Urinary bladder (tissue), 4 donors: Measurements from ENCODE around the gene WFDC10A. TPM values are rescaled to one million over a fixed set of nuclear protein-coding genes. Genes with fewer than 3 reads are reported as not detected.
"Not testable (repeated sequence)": the region's sequence is repeated elsewhere in the genome, so short reads cannot be mapped to it uniquely, and the experiment has no call there.

Experiments
- DNase-seq: peaks from one replicate; pipeline ENCODE4 v3.0.0-alpha.2; 2015; ENCODE audit errors: extremely low spot score
- H3K27ac ChIP-seq: one replicate; pipeline ENCODE4 v1.5.1; 2013; ENCODE audit warnings: low read depth, mild to moderate bottlenecking, moderate library complexity
- H3K36me3 ChIP-seq: one replicate; pipeline ENCODE4 v1.6.1; 2013; ENCODE audit warnings: mild to moderate bottlenecking, moderate library complexity; ENCODE audit not compliant: insufficient read depth
- H3K4me1 ChIP-seq: one replicate; pipeline ENCODE4 v1.6.1; 2013; ENCODE audit warnings: mild to moderate bottlenecking, moderate library complexity; ENCODE audit not compliant: insufficient read depth
- H3K4me3 ChIP-seq: one replicate; pipeline ENCODE4 v1.5.1; 2013; ENCODE audit warnings: low read depth, low read length
- WGBS: extraction: QIAGEN DNeasy Blood & Tissue Kit; methylation state at CpG from one replicate; pipeline ENCODE4 v1.1.7; 2013; 5-methylcytosine and 5-hydroxymethylcytosine counted together
- polyA plus RNA-seq: library from polyadenylated mRNA; stranded (reverse); fragments of 200-250 nt; gene quantifications from one replicate; pipeline ENCODE4 v1.2.3, GENCODE V29; 2013
- total RNA-seq: library from RNA; depleted of rRNA; stranded (reverse); fragments of >200 nt; gene quantifications from one replicate; pipeline ENCODE4 v1.2.3, GENCODE V29; 2014
- donor health status: healthy with polysubstance abuse.
- donor health status: healthy.

Gene WFDC10A
- total and polyA plus RNA-seq, 2 donors, result not detected

DNA sequence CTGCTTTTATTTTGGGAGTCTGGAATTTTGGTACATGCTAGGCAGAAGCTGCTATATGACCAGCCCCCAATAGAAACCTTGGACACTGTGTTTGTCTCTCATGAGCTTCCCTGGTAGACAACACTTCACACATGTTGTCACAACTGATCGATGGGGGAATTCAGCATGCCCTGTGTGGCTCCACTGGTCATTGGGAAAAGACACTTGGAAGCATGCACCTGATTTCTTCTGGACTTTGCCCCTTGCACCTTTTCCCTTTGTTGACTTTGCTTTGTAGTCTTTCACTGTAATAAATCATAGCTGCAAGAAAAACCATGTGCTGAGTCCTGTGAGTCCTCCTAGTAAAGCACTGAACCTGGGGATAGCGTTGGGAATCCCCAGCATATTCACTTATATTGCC is 7.9 kb upstream of the WFDC10A start:
- DNase-seq, result no peak
- Histone ChIP-seq H3K27ac (no peak overlapping the region), H3K4me3 (no peak overlapping the region), H3K36me3 (no peaks in the 10 kb centered on the region), H3K4me1 (no peaks in the 10 kb centered on the region)
- 80% methylated on average over 2 of the region's 2 CpGs for WGBS

DNA sequence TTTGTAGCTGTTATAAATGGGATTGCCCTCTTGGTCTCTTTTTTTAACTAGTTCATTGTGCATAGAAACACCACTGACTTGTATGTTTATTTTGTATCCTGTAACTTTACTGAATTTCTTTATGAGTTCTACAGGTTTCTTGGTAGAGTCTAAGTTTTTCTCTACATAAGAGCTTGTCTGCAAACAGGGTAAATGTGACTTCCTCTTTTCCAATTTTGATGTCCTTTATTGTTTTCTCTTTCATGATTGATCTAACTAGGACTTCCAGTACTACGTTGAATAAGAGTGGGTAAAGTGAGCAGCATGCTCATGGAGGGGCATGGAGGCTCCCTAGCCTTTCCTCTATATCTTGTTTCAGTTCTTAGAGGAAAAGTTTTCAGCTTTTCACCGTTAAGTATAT is 3.0 kb upstream of the WFDC10A start:
- H3K27ac ChIP-seq, result no peak overlapping the region
- DNase-seq, result no peak
- H3K4me3 ChIP-seq, result no peak overlapping the region
- no peaks in the 10 kb centered on the region for H3K36me3 ChIP-seq
- H3K4me1 ChIP-seq, result no peaks in the 10 kb centered on the region
- WGBS, result 64% methylated on average over 2 of the region's 2 CpGs

DNA sequence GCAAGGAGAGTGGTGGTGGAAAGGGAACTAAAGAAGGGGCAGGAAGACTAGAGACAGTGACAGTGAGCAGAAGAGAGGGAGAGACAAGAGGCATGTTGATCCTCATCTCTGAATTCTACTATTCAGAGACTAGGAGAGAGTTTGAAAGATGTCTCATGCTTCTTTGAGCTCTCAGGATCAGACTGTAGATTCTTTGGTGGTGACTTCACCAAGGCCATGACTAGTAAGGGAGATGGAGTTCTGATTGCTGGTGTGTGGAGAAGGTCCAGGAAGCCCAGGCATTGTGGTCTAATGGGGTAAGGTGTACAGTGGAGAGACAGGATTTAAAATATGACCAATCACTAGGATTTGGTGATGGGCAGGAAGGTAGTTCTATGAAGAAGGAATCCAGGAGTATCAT is 832 bp downstream of the WFDC10A start:
- H3K36me3 ChIP-seq, result no peaks in the 10 kb centered on the region
- H3K4me3 ChIP-seq, result no peak overlapping the region
- DNase-seq, result no peak

DNA sequence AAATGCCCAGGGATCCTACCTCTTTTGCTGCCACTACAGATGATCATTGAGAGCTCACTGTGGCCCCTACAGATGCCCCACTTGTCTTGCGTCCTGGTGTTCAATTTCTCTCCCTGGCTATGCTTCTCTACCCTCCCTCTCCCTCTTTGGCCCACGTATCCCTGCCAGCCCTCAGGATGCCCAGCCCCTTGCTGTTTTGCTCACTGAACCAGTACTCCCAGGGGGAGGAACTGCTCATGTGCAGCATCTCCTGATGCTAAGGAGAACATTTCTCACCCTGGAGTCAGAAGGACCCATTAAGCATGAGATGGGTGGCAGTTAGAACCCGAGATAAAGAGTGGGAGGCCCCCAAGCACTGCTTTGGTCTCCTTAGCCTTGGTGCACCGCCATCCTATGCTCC is 1.6 kb downstream of the WFDC10A start, which contains the start of gene WFDC9:
Gene WFDC9, minus strand, starts transcription at position 101 of the 400 bp plus-strand sequence. CDS start 21,103 bp downstream, outside the sequence.
- DNase-seq, result no peak
- H3K4me1 ChIP-seq, result no peaks in the 10 kb centered on the region
- no peaks in the 10 kb centered on the region for H3K36me3 ChIP-seq
- H3K4me3 ChIP-seq, result no peak within 1 kb of the TSS
- no peak within 1 kb of the TSS for H3K27ac ChIP-seq
- 62% methylated on average over 4 of the region's 4 CpGs for WGBS

More for the DNA sequence above, 832 bp downstream of the WFDC10A start:
- H3K4me1 ChIP-seq, result no peaks in the 10 kb centered on the region
- H3K27ac ChIP-seq, result no peak overlapping the region

DNA sequence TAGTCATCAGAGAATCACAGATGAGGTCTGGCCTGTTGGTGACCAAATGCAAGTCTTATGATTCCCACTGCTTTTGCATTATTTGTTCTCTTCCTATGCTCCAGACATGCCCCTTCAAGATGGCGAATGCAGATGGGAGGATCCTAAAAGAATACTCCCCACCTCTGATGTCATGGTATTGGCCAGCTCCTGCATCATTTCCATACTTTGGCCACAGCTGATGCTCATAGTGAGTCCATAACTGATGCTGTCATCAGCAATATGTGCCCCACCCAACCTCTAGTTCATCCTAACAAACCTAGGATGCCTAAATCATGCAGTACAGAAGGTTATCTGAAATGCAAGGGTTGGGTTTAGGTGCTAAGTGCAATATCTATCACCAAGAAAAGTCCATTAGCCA is 7.0 kb downstream of the WFDC10A start:
- Histone ChIP-seq H3K27ac (no peak overlapping the region), H3K4me1 (no peaks in the 10 kb centered on the region), H3K4me3 (no peak overlapping the region), H3K36me3 (no peaks in the 10 kb centered on the region)
- 89% methylated on average over 1 of the region's 1 CpG for WGBS
- DNase-seq, result no peak

DNA sequence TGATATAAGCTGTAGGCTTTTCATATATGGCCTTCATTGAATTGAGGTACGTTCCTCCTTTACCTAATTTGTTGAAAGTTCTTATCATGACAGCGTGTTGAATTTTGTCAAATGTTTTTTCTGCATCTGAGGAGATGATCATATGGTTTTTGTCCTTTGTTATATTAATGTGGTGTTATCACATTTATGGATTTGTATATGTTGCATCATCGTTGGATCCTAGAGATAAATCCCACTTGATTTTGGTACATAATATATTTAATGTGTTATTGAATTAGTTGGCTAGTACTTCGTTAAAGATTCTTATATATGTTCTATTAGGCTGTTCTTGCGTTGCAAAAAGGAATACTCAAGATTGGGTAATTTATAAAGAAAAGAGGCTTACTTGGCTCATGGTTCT is 10.1 kb downstream of the WFDC10A start:
- WGBS, result 81% methylated on average over 5 of the region's 5 CpGs
- Histone ChIP-seq H3K36me3 (no peaks in the 10 kb centered on the region), H3K27ac (no peak overlapping the region), H3K4me1 (no peaks in the 10 kb centered on the region), H3K4me3 (no peak overlapping the region)
- no peak for DNase-seq

DNA sequence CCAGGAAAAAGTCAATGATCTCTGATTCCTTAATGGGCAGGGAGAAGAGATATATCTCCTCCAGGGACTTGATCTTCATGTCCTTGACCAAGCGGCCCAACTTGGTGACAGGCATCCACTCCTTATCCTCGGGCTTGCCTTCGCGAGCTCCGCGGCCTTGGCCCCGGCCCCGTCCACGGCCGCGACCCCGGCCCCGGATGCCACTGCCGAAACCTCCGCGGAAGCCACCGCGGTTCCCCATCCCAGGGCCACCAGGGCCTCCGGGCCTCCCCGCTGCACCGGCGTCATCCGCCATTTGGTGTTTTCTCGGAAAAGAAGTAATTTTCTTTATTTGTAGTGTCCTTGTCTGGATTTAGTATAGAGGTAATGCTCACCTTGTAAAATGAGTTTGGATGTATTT is 11.5 kb downstream of the WFDC10A start:
- H3K36me3 ChIP-seq, H3K27ac ChIP-seq, H3K4me3 ChIP-seq, DNase-seq, H3K4me1 ChIP-seq: not testable (repeated sequence)
- 96% methylated on average over 24 of the region's 24 CpGs for WGBS

DNA sequence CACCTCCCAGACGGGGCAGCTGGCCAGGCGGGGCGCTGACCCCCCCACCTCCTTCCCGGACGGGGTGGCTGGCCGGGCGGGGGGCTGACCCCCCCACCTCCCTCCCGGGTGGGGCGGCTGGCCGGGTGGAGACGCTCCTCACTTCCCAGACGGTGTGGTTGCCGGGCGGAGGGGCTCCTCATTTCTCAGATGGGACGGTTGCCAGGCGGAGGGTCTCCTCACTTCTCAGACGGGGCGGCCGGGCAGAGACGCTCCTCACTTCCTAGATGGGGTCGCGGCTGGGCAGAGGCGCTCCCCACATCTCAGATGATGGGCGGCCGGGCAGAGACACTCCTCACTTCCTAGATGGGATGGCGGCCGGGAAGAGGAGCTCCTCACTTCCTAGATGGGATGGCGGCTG is 16.3 kb downstream of the WFDC10A start:
- H3K36me3 ChIP-seq, H3K4me1 ChIP-seq, H3K4me3 ChIP-seq, DNase-seq, H3K27ac ChIP-seq: not testable (repeated sequence)
- 92% methylated on average over 28 of the region's 28 CpGs for WGBS

DNA sequence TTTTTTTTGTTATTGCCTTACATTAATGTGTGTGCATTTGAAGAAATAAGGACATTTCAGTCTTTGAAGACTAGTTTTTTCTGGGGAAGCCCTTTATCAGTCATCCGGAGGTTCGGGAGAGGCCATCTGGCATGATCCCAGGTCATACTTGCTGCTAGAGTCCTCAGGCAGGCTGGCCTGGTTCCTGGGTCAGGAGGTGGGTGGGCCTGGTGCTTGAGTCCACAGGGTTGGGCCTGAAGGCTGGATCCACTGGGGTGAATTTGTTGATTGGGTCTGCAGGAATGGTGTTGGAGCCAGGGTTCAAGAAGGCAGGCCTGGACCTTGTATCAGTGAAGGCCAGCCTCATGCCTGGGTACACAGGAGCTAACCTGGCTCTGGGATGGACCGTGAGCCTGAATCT is 17.3 kb downstream of the WFDC10A start:
- no peaks in the 10 kb centered on the region for H3K4me1 ChIP-seq
- DNase-seq, result no peak
- no peak overlapping the region for H3K27ac ChIP-seq
- no peaks in the 10 kb centered on the region for H3K36me3 ChIP-seq
- H3K4me3 ChIP-seq, result no peak overlapping the region
- WGBS, result 82% methylated on average over 3 of the region's 3 CpGs

DNA sequence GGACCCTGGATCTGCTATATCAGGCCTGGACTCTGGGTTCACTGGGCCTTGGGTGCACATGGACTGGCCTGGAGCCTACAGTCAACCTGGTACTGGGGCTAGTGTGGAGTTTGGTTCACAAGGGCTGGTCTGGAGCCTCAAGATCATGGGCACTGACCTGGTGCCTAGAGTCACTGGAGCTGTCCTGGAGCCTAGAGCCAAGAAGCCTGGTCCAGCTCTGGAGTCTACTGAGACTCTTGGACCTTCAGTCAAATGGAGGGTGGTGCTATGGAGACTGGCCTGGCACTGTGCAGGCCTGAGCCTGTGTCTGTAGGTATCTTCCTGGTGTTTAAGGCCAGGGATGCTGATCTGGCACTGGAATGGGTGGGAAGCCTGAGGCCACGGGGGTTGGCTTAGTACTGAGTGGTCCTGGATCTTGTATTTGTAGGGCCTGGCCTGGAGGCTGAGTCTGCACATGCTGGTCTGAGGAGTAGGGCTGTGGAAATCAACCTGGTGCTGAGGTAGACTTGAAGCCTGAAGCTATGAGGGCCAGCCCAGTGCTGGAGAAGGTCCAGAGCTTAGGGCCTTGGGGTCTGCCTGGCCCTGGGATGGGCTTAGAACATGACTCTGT is 18.0 kb downstream of the WFDC10A start:
- 73% methylated on average over 1 of the region's 1 CpG for WGBS
- no peak overlapping the region for H3K4me3 ChIP-seq
- no peak for DNase-seq
- no peaks in the 10 kb centered on the region for H3K36me3 ChIP-seq
- H3K4me1 ChIP-seq, result no peaks in the 10 kb centered on the region
- H3K27ac ChIP-seq, result no peak overlapping the region

DNA sequence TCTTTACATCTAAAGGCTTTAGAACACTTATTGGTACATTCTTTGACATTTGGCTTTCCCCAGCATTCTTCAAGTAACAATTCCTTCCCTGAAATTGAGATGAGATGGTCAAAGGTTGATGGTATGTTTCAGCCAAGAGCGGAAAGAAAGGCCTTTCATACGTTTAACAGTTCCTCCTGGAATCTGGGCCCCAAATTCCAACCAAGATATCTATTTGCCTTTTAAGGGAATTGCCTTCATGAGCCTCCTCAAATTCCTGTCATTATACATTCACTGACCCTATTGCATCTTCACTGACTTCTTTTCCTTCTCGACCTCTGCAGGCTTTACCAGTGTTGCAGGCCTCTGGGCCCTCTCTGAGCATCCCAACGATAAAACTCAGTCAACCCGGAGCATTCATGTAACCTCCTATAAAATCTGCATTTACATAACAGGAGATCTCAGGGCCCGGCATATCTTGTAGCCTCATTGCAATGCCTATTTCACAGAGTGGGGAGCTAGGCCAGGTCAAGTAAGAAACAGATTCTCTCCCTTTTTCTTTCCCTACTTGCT is 19.8 kb downstream of the WFDC10A start:
- Histone ChIP-seq H3K36me3 (no peaks in the 10 kb centered on the region), H3K4me3 (no peak overlapping the region), H3K4me1 (no peaks in the 10 kb centered on the region), H3K27ac (no peak overlapping the region)
- WGBS, result 69% methylated on average over 6 of the region's 6 CpGs
- DNase-seq, result no peak

DNA sequence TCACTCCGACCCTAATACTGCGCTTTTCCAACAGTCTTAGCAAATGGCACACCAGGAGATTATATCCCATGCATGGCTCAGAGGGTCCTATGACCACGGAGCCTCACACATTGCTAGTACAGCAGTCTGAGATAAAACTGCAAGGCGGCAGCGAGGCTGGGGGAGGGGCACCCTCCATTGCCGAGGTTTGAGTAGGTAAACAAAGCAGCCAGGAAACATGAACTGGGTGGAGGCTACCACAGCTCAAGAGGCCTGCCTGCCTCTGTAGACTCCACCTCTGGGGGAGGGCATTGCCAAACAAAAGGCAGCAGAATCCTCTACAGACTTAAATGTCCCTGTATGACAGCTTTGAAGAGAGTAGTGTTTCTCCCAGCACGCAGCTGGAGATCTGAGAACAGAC is 22.2 kb downstream of the WFDC10A start:
- WGBS, result 76% methylated on average over 7 of the region's 7 CpGs
- H3K4me1 ChIP-seq, H3K36me3 ChIP-seq, H3K4me3 ChIP-seq, DNase-seq, H3K27ac ChIP-seq: not testable (repeated sequence)

DNA sequence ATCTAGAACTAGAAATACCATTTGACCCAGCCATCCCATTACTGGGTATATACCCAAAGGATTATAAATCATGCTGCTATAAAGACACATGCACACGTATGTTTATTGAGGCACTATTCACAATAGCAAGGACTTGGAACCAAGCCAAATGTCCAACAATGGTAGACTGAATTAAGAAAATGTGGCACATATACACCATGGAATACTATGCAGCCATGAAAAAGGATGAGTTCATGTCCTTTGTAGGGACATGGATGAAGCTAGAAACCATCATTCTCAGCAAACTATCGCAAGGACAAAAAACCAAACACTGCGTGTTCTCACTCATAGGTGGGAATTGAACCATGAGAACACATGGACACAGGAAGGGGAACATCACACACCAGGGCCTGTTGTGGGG is 27.5 kb downstream of the WFDC10A start:
- 93% methylated on average over 3 of the region's 3 CpGs for WGBS
- not testable (repeated sequence) for H3K36me3 ChIP-seq

DNA sequence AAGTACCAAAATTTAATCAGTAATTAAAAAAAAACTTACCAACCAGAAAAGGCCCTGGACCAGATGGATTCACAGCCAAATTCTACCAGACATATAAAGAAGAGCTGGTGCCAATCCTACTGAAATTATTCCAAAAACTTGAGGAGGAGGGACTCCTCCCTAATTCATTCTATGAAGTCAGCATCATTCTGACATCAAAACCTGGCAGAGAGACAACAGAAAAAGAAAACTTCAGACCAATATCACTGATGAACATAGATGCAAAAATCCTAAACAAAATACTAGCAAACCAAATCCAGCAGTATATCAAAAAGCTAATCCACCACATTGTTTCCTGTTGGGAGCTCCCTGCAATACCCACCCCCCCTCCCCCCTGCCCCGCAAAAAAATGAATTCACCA is 40.6 kb downstream of the WFDC10A start, which contains the start of gene WFDC11:
Gene WFDC11, minus strand, starts transcription at position 101 of the 400 bp plus-strand sequence. CDS start 19,639 bp downstream, outside the sequence.
- no peak within 1 kb of the TSS for H3K27ac ChIP-seq
- H3K36me3 ChIP-seq, result no peaks in the 10 kb centered on the region
- no peaks in the 10 kb centered on the region for H3K4me1 ChIP-seq
- no peak for DNase-seq
- no peak within 1 kb of the TSS for H3K4me3 ChIP-seq
- 74% methylated on average over 1 of the region's 1 CpG for WGBS

More for the DNA sequence above, 27.5 kb downstream of the WFDC10A start:
- not testable (repeated sequence) for DNase-seq, H3K4me1 ChIP-seq, H3K27ac ChIP-seq, H3K4me3 ChIP-seq
